PFSK-1 (cell line): ENCODE measurements around the gene APOD.

ENCODE experiments used
- FOXP2 ChIP-seq: optimal IDR thresholded peaks from 2 replicates; pipeline ENCODE3; 2011; ENCODE audit warnings: borderline replicate concordance, control low read depth, inconsistent platforms; ENCODE audit not compliant: insufficient read depth; ENCODE audit errors: extremely low read length, extremely low read depth
- POLR2AphosphoS5 ChIP-seq: IDR thresholded peaks from 2 replicates; pipeline ENCODE4 v1.6.1; 2012; ENCODE audit warnings: low read depth, mild to moderate bottlenecking, control low read depth, low read length, moderate library complexity
- SIN3A ChIP-seq: IDR thresholded peaks from 2 replicates; pipeline ENCODE4 v1.6.1; 2012; ENCODE audit warnings: mild to moderate bottlenecking, low read length, moderate library complexity, borderline replicate concordance; ENCODE audit not compliant: insufficient read depth
- TAF1 ChIP-seq: IDR thresholded peaks from 2 replicates; pipeline ENCODE4 v1.6.1; 2012; ENCODE audit warnings: low read length, control low read depth, borderline replicate concordance; ENCODE audit not compliant: insufficient read depth
- TF ChIP-seq, protein P1 (sequence below), 2 experiments: IDR thresholded peaks; 2 replicates each; pipeline versions ENCODE4 v1.6.1 to v1.8.0; 2011 to 2012; ENCODE audit warnings: low read depth in 2 of 2, low read length in 2 of 2, control low read depth in 1 of 2, inconsistent platforms in 1 of 2, mild to moderate bottlenecking in 1 of 2, moderate library complexity in 1 of 2; ENCODE audit not compliant: insufficient read depth in 1 of 2

The APOD gene

DNA sequence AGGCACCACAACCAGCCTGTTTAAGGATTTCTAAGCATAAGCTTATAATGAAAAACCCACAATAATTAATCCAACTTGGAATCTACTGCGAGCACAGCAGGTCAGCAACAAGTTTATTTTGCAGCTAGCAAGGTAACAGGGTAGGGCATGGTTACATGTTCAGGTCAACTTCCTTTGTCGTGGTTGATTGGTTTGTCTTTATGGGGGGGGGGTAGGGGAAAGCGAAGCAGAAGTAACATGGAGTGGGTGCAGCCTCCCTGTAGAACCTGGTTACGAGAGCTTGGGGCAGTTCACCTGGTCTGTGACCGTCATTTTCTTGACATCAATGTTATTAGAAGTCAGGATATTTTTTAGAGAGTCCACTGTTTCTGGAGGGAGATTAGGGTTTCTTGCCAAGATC, 15.1 kb downstream of the APOD start:
- TF ChIP-seq SIN3A (no peak), TAF1 (no peak), POLR2AphosphoS5 (no peak), FOXP2 (no peak)
- TF ChIP-seq, protein P1, sequence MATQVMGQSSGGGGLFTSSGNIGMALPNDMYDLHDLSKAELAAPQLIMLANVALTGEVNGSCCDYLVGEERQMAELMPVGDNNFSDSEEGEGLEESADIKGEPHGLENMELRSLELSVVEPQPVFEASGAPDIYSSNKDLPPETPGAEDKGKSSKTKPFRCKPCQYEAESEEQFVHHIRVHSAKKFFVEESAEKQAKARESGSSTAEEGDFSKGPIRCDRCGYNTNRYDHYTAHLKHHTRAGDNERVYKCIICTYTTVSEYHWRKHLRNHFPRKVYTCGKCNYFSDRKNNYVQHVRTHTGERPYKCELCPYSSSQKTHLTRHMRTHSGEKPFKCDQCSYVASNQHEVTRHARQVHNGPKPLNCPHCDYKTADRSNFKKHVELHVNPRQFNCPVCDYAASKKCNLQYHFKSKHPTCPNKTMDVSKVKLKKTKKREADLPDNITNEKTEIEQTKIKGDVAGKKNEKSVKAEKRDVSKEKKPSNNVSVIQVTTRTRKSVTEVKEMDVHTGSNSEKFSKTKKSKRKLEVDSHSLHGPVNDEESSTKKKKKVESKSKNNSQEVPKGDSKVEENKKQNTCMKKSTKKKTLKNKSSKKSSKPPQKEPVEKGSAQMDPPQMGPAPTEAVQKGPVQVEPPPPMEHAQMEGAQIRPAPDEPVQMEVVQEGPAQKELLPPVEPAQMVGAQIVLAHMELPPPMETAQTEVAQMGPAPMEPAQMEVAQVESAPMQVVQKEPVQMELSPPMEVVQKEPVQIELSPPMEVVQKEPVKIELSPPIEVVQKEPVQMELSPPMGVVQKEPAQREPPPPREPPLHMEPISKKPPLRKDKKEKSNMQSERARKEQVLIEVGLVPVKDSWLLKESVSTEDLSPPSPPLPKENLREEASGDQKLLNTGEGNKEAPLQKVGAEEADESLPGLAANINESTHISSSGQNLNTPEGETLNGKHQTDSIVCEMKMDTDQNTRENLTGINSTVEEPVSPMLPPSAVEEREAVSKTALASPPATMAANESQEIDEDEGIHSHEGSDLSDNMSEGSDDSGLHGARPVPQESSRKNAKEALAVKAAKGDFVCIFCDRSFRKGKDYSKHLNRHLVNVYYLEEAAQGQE (IDR thresholded peaks at IDR 0.05; ENCODE audit: insufficient read depth in 1 of 2, low read depth in 2 of 2, low read length in 2 of 2), result no peak

DNA sequence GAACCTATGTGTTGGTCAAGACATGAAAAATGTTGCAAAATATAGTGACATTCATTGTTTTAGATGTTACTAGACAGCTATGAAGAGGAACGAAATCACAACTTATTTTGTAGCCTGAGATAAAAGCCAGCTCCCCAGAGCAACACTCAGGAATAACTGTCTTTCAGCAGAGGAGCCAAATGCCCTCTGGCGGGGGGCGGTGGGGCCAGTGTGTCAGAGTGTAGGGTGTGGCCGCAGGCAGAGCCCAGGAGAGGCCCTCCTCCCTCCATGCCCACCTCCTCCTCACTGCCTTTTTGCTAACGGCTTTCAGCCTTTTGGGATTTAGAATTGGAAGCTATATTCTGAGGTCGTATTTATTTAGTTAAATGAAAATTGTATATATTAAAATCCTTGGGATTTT, 16.9 kb downstream of the APOD start:
- no peak for TF ChIP-seq SIN3A

DNA sequence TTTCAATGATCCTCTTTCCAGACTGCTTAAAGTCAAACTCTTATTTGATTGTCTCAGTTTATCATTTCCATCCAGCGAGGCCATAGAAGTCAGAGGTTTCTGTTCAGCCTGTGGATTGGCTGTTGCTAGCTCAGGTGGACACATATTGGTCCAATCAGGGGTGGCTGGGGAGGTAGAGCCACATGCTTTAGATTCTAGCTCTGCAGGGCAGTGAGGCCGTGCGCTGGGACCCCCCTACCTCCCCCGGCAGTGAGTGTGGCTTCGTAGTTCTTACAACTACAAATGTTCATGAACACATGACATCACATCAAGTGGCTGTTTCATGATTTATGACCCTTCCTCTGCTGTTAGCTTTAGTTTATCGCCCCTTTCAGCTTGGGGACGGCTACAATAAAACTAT, 18.0 kb downstream of the APOD start:
- TF ChIP-seq SIN3A, result no peak
- no peak for TF ChIP-seq POLR2AphosphoS5
- TF ChIP-seq, protein P1 (IDR thresholded peaks at IDR 0.05; ENCODE audit: insufficient read depth in 1 of 2, low read depth in 2 of 2, low read length in 2 of 2), result no peak
- no peak for TF ChIP-seq TAF1
- no peak for TF ChIP-seq FOXP2

DNA sequence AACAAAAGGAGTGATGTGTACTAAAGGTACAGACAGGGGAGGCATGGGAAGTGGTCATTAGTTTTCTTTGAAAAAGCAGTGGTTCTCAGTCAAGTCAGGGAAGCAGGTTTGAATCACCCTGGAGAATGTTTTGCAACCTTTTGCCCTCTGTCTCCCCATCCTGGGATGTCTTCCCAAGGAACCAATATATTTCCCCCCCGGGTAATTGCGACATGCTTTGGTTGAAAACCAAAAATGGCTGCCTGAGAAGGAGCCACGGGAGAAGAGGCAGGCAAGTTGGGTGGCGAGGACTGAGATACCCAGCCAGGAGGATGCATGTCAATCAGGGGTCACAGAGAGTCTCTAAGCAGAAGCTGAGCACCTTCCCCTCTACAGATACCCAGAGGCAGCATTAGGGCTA, 20.4 kb downstream of the APOD start:
- TF ChIP-seq, protein P1 (IDR thresholded peaks at IDR 0.05; ENCODE audit: insufficient read depth in 1 of 2, low read depth in 2 of 2, low read length in 2 of 2), result no peak
- TF ChIP-seq SIN3A (no peak), POLR2AphosphoS5 (no peak), TAF1 (no peak)

DNA sequence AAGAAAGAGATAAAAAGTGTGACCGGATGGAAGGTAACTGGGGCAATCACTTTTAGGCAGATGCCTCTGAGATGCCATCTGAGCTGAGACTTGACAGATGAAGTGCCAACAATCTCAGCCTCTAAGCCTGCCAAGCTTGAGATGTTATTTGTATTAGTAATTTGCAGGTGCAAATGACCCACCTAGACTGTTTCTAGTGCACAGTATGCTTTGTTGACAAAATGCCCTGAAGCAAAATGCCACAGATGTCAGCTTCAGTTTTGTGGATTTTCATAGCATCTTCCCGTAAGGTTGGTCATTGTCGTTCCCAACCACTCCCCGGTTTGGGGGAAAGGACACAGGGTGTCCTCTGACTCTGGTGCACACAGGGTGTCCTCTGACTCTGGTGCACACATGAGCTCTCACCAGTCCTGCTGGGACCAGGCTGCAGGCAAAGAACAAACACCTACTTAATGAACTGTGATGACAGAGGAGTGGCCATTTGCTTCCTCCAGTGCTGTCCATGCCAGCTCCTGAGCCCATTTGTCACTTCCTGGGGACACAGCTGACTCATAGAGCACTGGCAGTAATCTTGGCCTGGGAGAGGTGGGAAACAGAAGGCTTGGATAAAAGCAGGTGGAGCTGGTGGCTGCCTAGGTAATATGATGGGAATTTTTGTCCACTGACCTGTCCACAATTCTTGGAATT, 23.9 kb downstream of the APOD start:
- TF ChIP-seq POLR2AphosphoS5, result no peak
- TF ChIP-seq, protein P1 (IDR thresholded peaks at IDR 0.05; ENCODE audit: insufficient read depth in 1 of 2, low read depth in 2 of 2, low read length in 2 of 2), result no peak

DNA sequence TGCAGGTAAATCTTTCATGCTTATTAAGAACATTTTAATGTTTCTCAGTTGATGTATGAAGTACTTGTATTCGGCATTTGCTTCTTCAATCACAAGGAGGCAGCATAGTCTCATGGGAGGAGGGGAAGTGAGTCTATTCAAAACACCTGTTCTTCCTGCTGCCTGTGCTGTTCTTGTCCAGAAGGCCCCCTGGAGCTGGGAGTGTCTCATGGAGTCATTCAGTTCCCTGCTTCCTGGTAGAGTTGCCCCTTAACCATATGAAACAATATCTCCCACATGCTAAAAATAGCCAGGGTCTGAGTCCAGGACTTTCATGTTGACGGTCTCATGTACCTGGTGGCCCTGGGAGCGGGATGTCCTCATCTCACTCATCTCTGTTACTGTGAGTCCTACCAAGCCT, 25.1 kb downstream of the APOD start:
- TF ChIP-seq, protein P1 (IDR thresholded peaks at IDR 0.05; ENCODE audit: insufficient read depth in 1 of 2, low read depth in 2 of 2, low read length in 2 of 2), result no peak
- no peak for TF ChIP-seq FOXP2
- TF ChIP-seq SIN3A, result no peak
- TF ChIP-seq TAF1, result no peak
- no peak for TF ChIP-seq POLR2AphosphoS5
